Measurements from ENCODE around the gene B3GNT8.

B3GNT8 gene

DNA sequence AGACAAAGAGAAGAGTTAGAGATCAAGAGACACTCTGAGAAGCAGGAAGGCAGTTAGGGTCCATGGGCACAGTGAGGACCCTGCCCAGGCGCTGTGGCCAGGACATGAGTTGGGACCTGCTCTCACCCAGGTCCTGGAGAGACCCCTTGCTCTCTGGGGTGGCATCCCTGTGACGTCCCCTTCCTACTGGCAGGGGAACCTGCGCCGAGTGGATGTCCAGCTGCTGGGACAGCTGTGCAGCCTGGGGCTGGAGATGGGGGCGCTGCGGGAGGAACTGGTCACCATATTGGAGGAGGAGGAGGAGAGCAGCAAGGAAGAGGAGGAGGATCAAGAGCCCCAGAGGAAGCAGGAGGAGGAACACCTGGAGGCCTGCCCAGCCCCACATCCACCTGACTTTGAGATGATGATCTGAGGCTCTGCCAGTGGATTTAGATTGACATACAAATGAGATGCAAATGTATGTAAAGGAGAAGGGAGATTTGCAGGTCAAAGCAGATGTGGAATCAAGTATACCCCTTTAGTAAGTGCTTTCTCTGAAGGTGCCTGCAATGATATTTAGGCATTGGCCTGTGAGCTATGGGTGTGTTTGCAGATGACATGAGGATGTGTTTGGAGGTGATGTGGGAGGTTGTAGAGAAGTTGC lies 16.8 kb upstream of the B3GNT8 start:
- ChIA-PET CTCF (interaction anchor here (2.5 to 15.6 kb wide), 3 partner anchors 120 to 153 kb away, joined by 7 to 343 read pairs (median 152); partner anchors contain the start of gene CEACAM21), POLR2A (no interaction called here)
- TF ChIP-seq, protein P1, sequence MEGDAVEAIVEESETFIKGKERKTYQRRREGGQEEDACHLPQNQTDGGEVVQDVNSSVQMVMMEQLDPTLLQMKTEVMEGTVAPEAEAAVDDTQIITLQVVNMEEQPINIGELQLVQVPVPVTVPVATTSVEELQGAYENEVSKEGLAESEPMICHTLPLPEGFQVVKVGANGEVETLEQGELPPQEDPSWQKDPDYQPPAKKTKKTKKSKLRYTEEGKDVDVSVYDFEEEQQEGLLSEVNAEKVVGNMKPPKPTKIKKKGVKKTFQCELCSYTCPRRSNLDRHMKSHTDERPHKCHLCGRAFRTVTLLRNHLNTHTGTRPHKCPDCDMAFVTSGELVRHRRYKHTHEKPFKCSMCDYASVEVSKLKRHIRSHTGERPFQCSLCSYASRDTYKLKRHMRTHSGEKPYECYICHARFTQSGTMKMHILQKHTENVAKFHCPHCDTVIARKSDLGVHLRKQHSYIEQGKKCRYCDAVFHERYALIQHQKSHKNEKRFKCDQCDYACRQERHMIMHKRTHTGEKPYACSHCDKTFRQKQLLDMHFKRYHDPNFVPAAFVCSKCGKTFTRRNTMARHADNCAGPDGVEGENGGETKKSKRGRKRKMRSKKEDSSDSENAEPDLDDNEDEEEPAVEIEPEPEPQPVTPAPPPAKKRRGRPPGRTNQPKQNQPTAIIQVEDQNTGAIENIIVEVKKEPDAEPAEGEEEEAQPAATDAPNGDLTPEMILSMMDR (IDR thresholded peaks at IDR 0.05; ENCODE audit: control extremely low read depth, extremely low read depth, low read depth, missing control alignments), result no peak
- no peak for DNase-seq (ENCODE audit: extremely low spot score)

DNA sequence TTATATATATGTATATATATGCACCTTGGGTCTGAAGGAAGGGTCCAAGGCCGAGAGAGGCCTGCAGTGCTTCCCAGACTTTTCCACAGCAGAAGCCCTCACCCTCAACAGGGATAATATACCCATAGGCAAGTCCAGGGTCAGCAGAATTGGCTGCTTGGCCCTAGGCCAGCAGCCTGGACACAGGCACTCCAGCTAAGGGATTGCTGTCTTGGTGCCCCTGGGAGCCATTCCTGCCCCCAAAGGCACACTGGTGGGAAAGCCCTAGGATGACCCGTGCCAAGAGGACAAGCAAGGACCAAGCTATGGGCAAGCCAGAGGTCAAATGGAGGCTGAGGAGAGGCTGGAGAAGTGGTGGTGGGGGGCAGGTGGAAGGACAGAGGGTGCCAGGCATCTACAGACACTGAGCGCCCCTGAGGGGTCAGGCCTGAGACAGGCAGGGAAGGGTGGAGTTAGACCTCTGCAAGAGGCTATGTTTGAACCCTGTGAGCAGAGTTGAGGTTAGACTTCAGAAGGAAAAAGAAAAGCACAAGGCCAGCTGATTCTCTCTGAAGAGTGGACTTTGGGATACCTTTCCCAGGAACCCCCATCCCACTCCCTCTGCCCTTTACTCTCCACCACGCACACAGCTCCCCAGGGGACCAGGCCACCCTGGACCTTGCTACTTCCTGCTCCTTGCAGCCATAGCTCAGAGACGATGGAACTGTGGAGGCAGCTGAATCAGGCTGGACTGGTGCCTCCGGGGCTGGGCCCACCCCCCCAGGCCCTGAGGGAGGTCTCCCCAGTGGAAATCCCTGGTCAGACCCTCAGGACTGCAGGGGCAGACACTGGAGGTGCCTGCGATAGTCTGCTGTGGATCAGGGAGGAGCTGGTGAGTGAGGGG lies 15.5 kb upstream of the B3GNT8 start, which contains the start of gene ERICH4:
TSS of gene ERICH4 (plus strand) at position 684 of the 883 bp plus-strand sequence. CDS start at position 698, 14 bp downstream.
- ChIA-PET POLR2A (no interaction called here), CTCF (interaction anchor here (0.9 to 3.8 kb wide), 5 partner anchors 7 to 155 kb away, joined by 3 to 44 read pairs (median 4); partner anchors contain the start of gene TGFB1)
- TF ChIP-seq, protein P1 (IDR thresholded peaks at IDR 0.05; ENCODE audit: control extremely low read depth, extremely low read depth, low read depth, missing control alignments), result no peak
- no peak for DNase-seq (ENCODE audit: extremely low spot score)

DNA sequence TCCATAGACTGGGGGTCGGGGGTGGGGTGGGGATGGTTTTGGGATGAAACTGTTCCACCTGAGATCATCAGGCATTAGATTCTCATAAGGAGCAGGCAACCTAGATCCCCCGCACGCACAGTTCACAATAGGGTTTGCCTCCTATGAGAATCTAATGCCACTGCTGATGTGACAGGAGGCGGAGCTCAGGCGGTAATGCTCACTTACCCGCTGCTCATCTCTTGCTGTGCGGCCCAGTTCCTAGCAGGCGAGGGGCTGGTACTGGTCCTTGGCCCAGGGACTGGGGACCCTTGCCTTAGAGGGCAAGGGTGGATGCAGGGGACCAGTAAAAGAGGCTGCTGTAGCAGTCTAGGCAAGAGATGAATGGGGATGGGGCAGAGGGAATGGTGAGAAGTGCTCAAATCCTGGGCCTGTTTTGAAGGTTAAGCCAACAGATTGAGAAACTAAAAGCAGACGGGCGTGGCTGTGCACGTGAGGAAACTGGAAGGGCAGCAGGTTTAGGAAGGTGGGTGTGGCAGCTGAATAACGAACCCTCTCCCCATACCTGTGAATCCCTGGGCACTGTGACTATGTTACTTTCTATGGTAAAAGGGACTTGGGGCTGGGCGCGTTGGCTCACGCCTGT lies 14.3 kb upstream of the B3GNT8 start:
- ChIA-PET POLR2A (no interaction called here), CTCF (interaction anchor here (1.3 to 3.8 kb wide), 4 partner anchors 8 to 156 kb away, joined by 4 to 44 read pairs (median 6); no protein-coding TSS in a partner anchor)
- TF ChIP-seq, protein P1 (IDR thresholded peaks at IDR 0.05; ENCODE audit: control extremely low read depth, extremely low read depth, low read depth, missing control alignments), result no peak
- no peak for DNase-seq (ENCODE audit: extremely low spot score)

DNA sequence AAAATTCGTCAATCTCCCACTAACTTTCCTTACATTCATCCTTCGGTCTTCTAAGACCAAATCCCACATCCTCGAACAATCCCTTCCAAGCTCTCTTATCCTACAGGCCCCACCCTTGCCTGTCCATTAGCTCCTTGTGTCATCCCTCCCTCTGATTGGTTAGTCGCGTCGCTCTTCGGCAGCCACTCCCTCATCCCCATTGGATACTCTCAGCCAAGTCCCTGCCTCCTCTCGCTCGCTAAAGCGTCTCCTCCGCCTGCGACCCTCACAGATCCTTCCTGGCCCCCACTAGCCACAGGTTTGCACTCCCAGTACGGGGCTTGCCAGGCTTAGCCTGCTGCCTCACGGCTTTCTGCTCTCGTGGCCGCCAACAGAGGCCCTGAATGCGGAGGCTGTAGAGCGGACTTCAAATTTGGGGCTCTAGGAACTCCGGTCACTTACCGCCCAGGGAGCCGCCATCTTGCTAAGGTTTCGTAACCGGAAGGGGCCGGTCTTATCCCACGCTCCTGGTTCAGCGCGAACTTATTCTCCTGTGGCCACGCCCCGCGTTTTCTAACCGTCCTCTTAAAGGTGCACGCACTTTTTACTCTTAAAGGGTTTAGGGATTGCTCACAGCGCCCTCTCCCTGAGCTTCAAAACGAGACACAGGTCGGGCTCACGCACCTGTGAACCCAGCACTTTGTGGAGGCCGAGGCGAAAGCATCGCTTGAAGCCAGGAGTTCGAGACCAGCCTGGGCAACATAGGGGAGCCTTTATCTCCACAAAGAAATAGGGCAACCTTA lies 12.5 kb upstream of the B3GNT8 start, which contains the start of gene DMAC2:
TSS of gene DMAC2 (minus strand) at position 472 of the 782 bp plus-strand sequence. CDS start at position 459, 13 bp downstream.
- ChIA-PET POLR2A (interaction anchor here (1.1 kb wide), 2 partner anchors 37 to 92 kb away, joined by 3 read pairs; no protein-coding TSS in a partner anchor), CTCF (interaction anchor here (0.7 to 3.8 kb wide), 14 partner anchors 8 to 161 kb away, joined by 3 to 44 read pairs (median 5); no protein-coding TSS in a partner anchor)
- DNase-seq (ENCODE audit: extremely low spot score), result peak; percentile 92
- TF ChIP-seq, protein P1 (IDR thresholded peaks at IDR 0.05; ENCODE audit: control extremely low read depth, extremely low read depth, low read depth, missing control alignments), result peak; percentile 65

DNA sequence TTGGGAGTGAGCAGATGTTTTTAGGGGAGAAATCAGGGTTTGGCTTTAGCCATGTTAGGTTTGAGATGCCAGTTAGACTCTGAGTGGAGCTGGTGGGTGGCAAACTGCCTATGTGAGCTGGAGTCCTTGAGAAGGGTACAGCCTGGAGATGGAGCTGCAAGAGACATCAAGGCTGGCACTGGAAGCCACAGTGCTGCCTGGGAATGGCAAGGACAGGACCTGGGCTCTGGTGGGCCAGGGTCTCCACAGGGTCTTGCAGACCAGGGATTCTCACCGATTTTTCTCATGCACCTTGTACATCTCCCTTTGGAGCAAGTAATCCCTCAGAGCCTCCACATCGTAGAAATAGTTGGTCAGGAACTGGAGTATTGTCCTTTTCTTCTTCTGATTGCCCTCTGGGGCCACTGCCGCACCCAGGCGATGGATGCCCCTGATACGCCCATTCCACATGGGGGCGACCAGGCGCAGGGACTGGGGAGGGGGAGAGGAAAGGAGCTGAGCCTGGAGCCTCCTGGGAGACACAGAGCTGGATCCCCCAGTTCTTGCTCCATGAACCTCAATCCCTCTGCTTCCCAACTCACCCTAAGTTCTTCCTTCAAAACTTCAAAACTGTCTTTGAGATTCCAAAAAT lies 10.9 kb upstream of the B3GNT8 start:
- ChIA-PET CTCF (interaction anchor here (1.0 to 3.5 kb wide), 6 partner anchors 9 to 803 kb away, joined by 3 to 27 read pairs (median 5); no protein-coding TSS in a partner anchor), POLR2A (no interaction called here)
- TF ChIP-seq, protein P1 (IDR thresholded peaks at IDR 0.05; ENCODE audit: control extremely low read depth, extremely low read depth, low read depth, missing control alignments), result no peak
- no peak for DNase-seq (ENCODE audit: extremely low spot score)
